Measurements from ENCODE around the gene TSPAN16. TPM values are rescaled to one million over a fixed set of nuclear protein-coding genes. Genes with fewer than 3 reads are reported as not detected.

TSPAN16 gene
- total RNA-seq, 1 donor from 2014 or later = not detected

- Mint-ChIP-seq H3K27me3 (ENCODE audit: low read depth) (no peaks in the 10 kb centered on the region), H3K4me3 (ENCODE audit: low read depth) (no peak overlapping the region), H3K4me1 (ENCODE audit: low read depth) (no peaks in the 10 kb centered on the region), H3K9me3 (no peaks in the 10 kb centered on the region), H3K36me3 (ENCODE audit: low read depth) (no peaks in the 10 kb centered on the region), H3K27ac (no peak overlapping the region)
- intact Hi-C loops (cut with micrococcal nuclease) = no loop called here
- no peak for DNase-seq (ENCODE audit: low spot score)
Observed at GRCh38 chr19:11363881-11364280, 67.9 kb downstream of the TSPAN16 start.

GRCh38 chr19:11364296-11364904, 68.4 kb downstream of the TSPAN16 start:
- Mint-ChIP-seq H3K4me1 (ENCODE audit: low read depth) (no peaks in the 10 kb centered on the region), H3K36me3 (ENCODE audit: low read depth) (peaks cover 3% of the 10 kb centered on the region), H3K4me3 (ENCODE audit: low read depth) (no peak overlapping the region), H3K27me3 (ENCODE audit: low read depth) (no peaks in the 10 kb centered on the region), H3K9me3 (no peaks in the 10 kb centered on the region), H3K27ac (no peak overlapping the region)
- intact Hi-C loops (cut with micrococcal nuclease) = no loop called here
- DNase-seq (ENCODE audit: low spot score) = no peak

- H3K4me1 Mint-ChIP-seq (ENCODE audit: low read depth) = no peaks in the 10 kb centered on the region
- intact Hi-C loops (cut with micrococcal nuclease) = no loop called here
- H3K27ac Mint-ChIP-seq = no peak overlapping the region
- H3K4me3 Mint-ChIP-seq (ENCODE audit: low read depth) = no peak overlapping the region
- peaks cover 5% of the 10 kb centered on the region for H3K36me3 Mint-ChIP-seq (ENCODE audit: low read depth)
- DNase-seq (ENCODE audit: low spot score) = no peak
- H3K9me3 Mint-ChIP-seq = no peaks in the 10 kb centered on the region
- H3K27me3 Mint-ChIP-seq (ENCODE audit: low read depth) = no peaks in the 10 kb centered on the region
Observed at GRCh38 chr19:11364935-11365334, 69.0 kb downstream of the TSPAN16 start.

Other genes with a start within 250 kb of the TSPAN16 start
- gene LDLR, start 206.7 kb upstream of the TSPAN16 start, total RNA-seq = 138 and 140 TPM in 2 replicates
- 38.3 and 38.8 TPM in 2 replicates for gene SPC24, start 140.4 kb upstream of the TSPAN16 start, total RNA-seq
- gene KANK2, start 98.6 kb upstream of the TSPAN16 start, total RNA-seq = 5.9 and 6.5 TPM in 2 replicates
- not detected in 2 replicates for gene ANGPTL8, start 56.5 kb upstream of the TSPAN16 start, total RNA-seq
- 3.9 and 5.3 TPM in 2 replicates for gene DOCK6, start 33.6 kb upstream of the TSPAN16 start, total RNA-seq
- gene RAB3D, start 43.5 kb downstream of the TSPAN16 start, total RNA-seq = 9.3 and 11.6 TPM in 2 replicates
- 34.0 and 34.9 TPM in 2 replicates for gene TMEM205, start 50.1 kb downstream of the TSPAN16 start, total RNA-seq
- gene CCDC159, start 50.4 kb downstream of the TSPAN16 start, total RNA-seq = 14.6 and 16.3 TPM in 2 replicates
- 2.6 and 3.4 TPM in 2 replicates for gene PLPPR2, start 59.3 kb downstream of the TSPAN16 start, total RNA-seq
- 2.6 and 2.8 TPM in 2 replicates for gene SWSAP1, start 78.5 kb downstream of the TSPAN16 start, total RNA-seq
- 10.3 TPM in 2 replicates for gene EPOR, start 88.2 kb downstream of the TSPAN16 start, total RNA-seq
- not detected in 2 replicates for gene RGL3, start 123.2 kb downstream of the TSPAN16 start, total RNA-seq
- gene ODAD3, start 139.0 kb downstream of the TSPAN16 start, total RNA-seq = 0.37 TPM in 1 of 2 replicates, not detected in the other
- gene PRKCSH, start 139.5 kb downstream of the TSPAN16 start, total RNA-seq = 282 and 298 TPM in 2 replicates
- gene ELAVL3, start 184.9 kb downstream of the TSPAN16 start, total RNA-seq = 0.84 TPM in 1 of 2 replicates, not detected in the other
- gene ZNF653, start 209.7 kb downstream of the TSPAN16 start, total RNA-seq = 19.4 and 20.1 TPM in 2 replicates
- gene ECSIT, start 233.0 kb downstream of the TSPAN16 start, total RNA-seq = 42.7 and 43.5 TPM in 2 replicates
- not detected in 2 replicates for gene CNN1, start 242.7 kb downstream of the TSPAN16 start, total RNA-seq